Measurements from ENCODE around the gene DGKK.
"Not testable (repeated sequence)": the region's sequence is repeated elsewhere in the genome, so short reads cannot be mapped to it uniquely, and the experiment has no call there.

DGKK gene

DNA sequence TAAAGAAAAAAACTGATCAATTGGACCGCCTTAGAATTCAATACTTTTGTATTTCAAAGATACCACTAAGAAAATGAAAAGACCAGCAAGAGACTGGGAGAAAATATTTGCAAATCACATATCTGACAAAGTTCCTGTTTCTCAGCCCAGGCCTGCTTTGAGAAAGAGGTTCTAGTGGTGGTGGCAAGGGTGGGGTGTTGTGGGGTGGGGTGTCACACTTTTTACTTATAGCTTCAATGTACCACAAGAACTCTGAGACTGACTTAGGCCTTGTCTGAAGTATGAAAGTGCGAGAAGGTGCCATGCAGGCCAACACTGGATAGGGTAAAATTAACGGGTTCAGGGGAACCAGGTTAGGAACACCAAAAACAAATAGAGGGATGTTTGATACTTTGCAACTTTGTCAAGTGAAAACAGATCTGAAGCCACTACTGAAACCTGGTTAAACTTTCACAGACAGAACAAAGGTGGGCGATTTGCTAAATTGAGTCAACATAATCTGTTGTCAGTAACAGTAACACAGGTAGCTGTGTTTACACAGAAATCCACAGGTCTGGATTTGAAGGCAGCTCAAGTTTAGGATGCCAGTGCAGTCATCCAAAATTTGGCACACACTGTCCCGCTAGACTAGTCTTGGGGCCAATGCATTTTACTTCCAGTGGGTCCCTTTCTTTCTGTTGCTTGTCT lies 88.8 kb downstream of the DGKK start:
- Histone ChIP-seq H3K4me1 (ENCODE audit: insufficient read depth, low read length) (no peaks in the 10 kb centered on the region), H3K9me3 (ENCODE audit: control insufficient read depth, insufficient read depth, low read length) (no peaks in the 10 kb centered on the region), H3K9ac (ENCODE audit: low read depth, low read length) (no peak overlapping the region), H3K36me3 (ENCODE audit: insufficient read depth, low read length) (no peaks in the 10 kb centered on the region)

DNA sequence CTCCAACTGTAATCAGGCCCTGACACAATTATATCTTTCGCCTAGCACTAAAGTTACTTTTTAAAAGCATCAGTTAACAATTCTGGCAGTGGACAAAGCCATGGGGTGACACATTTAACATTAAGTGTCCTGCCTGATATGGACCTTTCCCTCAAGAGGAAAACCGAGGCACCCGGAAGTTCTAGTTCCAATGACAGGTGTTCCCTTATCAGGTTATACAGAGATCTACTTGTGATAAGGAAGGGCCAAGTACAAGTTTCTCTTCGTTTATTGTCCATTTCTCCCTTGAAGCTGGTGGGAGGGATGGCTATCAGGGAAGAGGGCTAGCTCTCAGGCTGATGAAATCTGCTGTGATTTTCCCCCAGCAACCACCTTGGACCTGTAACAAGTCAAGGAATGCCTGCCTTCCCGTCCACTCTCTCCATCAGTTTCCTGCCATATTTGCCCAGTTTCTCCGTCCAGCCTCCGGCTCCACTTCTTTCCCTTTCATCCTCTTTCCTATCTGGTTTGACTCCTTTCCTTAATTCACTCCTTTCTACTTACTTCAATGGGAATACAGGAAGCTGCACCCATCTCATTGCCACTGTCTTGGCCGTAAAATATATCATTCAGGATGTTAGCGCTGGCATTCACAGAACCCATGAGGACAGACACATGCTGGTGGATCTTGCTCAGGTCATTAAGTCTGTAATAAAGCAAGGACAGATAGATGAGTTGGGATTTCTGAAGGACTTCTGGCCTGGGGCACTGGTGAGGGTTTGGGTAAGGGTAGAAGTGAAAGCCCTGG lies 95.0 kb downstream of the DGKK start:
- Histone ChIP-seq H3K9me3 (ENCODE audit: control insufficient read depth, insufficient read depth, low read length) (no peaks in the 10 kb centered on the region), H3K4me1 (ENCODE audit: insufficient read depth, low read length) (no peaks in the 10 kb centered on the region), H3K9ac (ENCODE audit: low read depth, low read length) (no peak overlapping the region), H3K36me3 (ENCODE audit: insufficient read depth, low read length) (no peaks in the 10 kb centered on the region)

DNA sequence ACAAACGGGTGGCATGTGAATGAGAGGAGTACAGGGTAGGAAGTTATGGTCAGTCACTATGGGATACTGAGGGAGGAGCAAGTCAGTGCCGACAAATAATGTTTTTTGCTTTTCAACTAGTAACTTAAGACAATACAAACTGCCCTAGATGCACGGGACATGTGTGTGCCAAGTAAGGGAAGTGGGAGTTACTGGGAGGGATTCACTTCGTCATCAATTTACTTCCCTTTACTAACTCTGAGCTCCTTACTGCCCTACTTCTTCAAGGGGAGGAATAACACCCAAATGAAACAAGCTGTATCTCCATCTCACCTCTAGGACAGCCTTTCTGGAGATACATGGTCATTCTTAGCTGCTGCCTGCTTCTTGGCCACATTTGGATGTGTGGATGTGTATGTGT lies 97.7 kb downstream of the DGKK start:
- H3K4me1 ChIP-seq (ENCODE audit: insufficient read depth, low read length), result no peaks in the 10 kb centered on the region
- H3K36me3 ChIP-seq (ENCODE audit: insufficient read depth, low read length), result no peaks in the 10 kb centered on the region
- no peaks in the 10 kb centered on the region for H3K9me3 ChIP-seq (ENCODE audit: control insufficient read depth, insufficient read depth, low read length)
- no peak overlapping the region for H3K9ac ChIP-seq (ENCODE audit: low read depth, low read length)

DNA sequence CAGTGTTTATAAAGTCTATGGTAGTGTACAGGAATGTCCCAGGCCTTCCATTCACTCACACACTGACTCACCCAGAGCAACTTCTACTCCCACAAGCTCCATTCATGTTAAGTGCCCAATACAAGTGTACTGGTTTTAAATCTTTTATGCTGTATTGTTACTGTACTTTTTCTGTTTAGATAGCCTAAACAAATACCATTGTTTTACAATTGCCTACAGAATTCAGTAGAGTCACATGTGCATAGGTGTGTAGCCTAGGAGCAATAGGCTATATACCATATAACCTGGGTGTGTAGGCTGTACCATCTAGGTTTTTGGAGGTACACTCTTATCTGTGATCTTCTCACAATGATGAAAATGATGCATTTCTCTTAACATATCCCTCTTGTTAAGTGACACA lies 126.7 kb downstream of the DGKK start:
- no peaks in the 10 kb centered on the region for H3K9me3 ChIP-seq (ENCODE audit: control insufficient read depth, insufficient read depth, low read length)
- no peaks in the 10 kb centered on the region for H3K36me3 ChIP-seq (ENCODE audit: insufficient read depth, low read length)
- no peak overlapping the region for H3K9ac ChIP-seq (ENCODE audit: low read depth, low read length)
- H3K4me1 ChIP-seq (ENCODE audit: insufficient read depth, low read length), result no peaks in the 10 kb centered on the region

DNA sequence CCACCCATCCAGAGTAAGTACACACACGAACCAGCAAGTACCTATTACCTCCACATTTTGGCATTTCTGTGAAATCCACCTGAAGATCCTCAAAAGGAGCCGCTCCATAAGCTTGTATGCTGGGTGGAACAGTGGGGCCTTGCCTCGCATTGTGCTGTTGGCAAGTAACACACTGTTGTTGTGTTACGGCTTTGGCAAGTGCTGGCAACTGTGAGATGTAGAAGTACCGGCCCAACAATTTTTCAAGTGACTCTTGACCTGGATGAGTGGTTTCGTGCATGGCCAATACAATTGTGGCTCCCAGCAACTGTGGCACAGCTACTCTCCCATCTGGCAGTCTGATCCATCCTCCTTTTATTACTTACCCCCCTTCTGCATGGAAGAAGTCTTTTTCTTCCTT lies 137.3 kb downstream of the DGKK start:
- Histone ChIP-seq H3K36me3 (ENCODE audit: insufficient read depth, low read length) (no peaks in the 10 kb centered on the region), H3K9ac (ENCODE audit: low read depth, low read length) (no peak overlapping the region), H3K4me1 (ENCODE audit: insufficient read depth, low read length) (no peaks in the 10 kb centered on the region), H3K9me3 (ENCODE audit: control insufficient read depth, insufficient read depth, low read length) (0 out of 2 replicates have a peak, but pooled peaks cover 3% of the 10 kb centered on the region)

DNA sequence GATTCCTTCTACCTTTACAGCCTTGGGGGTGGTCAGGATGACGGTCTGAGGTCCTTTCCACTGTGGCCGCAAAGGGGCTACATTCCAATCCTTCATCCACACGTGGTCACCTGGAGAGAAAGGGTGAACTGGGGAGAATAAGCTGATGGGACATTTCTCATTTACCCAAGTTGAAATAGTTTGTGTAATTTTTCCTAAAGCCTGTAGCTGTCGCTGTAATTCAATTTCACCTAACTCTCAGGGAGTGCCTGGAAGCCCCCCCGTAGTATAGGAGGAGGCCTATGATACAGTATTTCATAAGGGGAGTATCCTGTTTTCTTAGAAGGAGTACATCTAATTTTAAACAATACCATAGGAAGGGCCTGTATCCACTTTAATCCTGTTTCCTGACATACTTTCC lies 138.0 kb downstream of the DGKK start:
- not testable (repeated sequence) for H3K4me1 ChIP-seq (ENCODE audit: insufficient read depth, low read length); H3K9ac ChIP-seq (ENCODE audit: low read depth, low read length); H3K9me3 ChIP-seq (ENCODE audit: control insufficient read depth, insufficient read depth, low read length); H3K36me3 ChIP-seq (ENCODE audit: insufficient read depth, low read length)

DNA sequence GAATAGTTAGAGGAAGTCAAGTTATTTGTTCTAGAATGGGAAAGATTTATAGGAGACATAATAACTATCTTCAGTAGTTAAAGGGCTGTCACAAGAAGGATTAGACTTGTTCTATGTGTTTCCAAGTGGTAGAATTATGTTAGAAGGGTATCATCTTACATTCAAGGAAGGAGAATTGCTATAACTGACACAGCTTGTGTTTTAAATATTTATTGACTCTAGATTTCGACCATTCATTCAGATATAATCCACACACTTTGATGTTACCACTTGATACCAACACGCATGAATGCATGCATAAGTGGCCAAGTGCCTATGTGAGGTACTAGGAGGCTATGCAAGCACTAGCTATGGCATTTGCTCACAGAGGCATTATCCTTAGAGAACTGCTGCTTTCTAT lies 143.4 kb downstream of the DGKK start:
- Histone ChIP-seq H3K4me1 (ENCODE audit: insufficient read depth, low read length) (no peaks in the 10 kb centered on the region), H3K9ac (ENCODE audit: low read depth, low read length) (no peak overlapping the region), H3K9me3 (ENCODE audit: control insufficient read depth, insufficient read depth, low read length) (no peaks in the 10 kb centered on the region), H3K36me3 (ENCODE audit: insufficient read depth, low read length) (no peaks in the 10 kb centered on the region)

All from ES-I3 (cell line).